GM23338 (cell line): ENCODE results near the gene RAB1B.
"Not testable (repeated sequence)": the region's sequence is repeated elsewhere in the genome, so short reads cannot be mapped to it uniquely, and the experiment has no call there.

ENCODE experiments used
- EZH2 ChIP-seq: fragments of 200-600 bp; sonication (generic); IDR thresholded peaks from one replicate; pipeline ENCODE4 v1.8.0; 2017; ENCODE audit warnings: antibody characterized with exemption, mild to moderate bottlenecking, low read depth; ENCODE audit not compliant: unreplicated experiment
- POLR2AphosphoS5 ChIP-seq: IDR thresholded peaks from 2 replicates; pipeline ENCODE4 v1.6.1; 2016; ENCODE audit warnings: antibody characterized with exemption, low read depth
- STAT1 ChIP-seq: IDR thresholded peaks from one replicate; pipeline ENCODE4 v1.6.1; 2016; ENCODE audit warnings: antibody characterized with exemption; ENCODE audit not compliant: unreplicated experiment
- TF ChIP-seq, protein P1 (sequence below), 2 experiments: fragments of 200-600 bp in 1 of 2; sonication (generic) in 1 of 2; conservative IDR thresholded peaks; 2 replicates each; pipeline versions ENCODE4 v1.5.1 to v1.6.1; 2016 to 2017; ENCODE audit warnings: antibody characterized with exemption in 2 of 2, low read depth in 2 of 2, mild to moderate bottlenecking in 2 of 2, moderate library complexity in 1 of 2

DNA sequence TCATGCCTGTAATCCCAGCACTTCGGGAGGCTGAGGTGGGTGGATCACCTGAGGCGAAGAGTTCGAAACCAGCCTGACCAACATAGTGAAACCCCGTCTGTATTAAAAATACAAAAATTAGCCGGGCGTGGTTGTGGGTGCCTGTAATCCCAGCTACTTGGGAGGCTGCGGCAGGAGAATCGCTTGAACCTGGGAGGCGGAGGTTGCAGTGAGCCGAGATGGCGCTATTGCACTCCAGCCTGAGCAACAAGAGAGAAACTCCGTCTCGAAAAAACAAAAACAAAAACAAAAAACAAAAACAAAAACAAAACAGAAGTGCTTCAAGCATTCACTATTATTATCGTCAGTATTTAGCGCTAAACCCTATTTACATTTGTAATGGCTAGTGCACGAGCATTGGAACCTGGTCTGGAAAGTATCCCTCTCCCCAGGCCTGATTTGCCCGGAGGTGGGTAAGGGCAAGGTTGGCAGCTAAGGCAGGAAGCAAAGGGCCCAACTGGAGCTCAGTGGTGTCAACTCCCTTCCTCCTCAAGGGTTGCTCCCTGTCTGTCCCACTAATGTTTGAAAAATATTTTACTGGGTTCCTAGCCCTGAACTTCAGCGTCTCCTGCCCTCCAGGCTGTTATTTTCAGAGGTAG, 42.5 kb downstream of the RAB1B start:
- TF ChIP-seq, protein P1, sequence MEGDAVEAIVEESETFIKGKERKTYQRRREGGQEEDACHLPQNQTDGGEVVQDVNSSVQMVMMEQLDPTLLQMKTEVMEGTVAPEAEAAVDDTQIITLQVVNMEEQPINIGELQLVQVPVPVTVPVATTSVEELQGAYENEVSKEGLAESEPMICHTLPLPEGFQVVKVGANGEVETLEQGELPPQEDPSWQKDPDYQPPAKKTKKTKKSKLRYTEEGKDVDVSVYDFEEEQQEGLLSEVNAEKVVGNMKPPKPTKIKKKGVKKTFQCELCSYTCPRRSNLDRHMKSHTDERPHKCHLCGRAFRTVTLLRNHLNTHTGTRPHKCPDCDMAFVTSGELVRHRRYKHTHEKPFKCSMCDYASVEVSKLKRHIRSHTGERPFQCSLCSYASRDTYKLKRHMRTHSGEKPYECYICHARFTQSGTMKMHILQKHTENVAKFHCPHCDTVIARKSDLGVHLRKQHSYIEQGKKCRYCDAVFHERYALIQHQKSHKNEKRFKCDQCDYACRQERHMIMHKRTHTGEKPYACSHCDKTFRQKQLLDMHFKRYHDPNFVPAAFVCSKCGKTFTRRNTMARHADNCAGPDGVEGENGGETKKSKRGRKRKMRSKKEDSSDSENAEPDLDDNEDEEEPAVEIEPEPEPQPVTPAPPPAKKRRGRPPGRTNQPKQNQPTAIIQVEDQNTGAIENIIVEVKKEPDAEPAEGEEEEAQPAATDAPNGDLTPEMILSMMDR (conservative IDR thresholded peaks at IDR 0.05; ENCODE audit: low read depth in 2 of 2), result peak; percentile 38 to 47
- TF ChIP-seq POLR2AphosphoS5, EZH2, STAT1: not testable (repeated sequence)
